Transverse colon (tissue), 4 donors: ENCODE results near the gene DBNDD1.

Source experiments
- POLR2A ChIP-seq: fragments of 450-650 bp; IDR thresholded peaks from one replicate; pipeline ENCODE4 v1.6.1; 2016; ENCODE audit warnings: antibody characterized with exemption, mild to moderate bottlenecking, moderate library complexity
- POLR2AphosphoS5 ChIP-seq, 3 donors: sonication (generic); formaldehyde crosslinking; IDR thresholded peaks; one replicate each; pipeline ENCODE4 v1.6.1; 2016; ENCODE audit warnings: antibody characterized with exemption in 3 of 3
- TF ChIP-seq, protein P1 (sequence below), 5 experiments: fragments of 200-600 bp in 3 of 5; fragments of 450-650 bp in 2 of 5; sonication (generic) in 3 of 5; IDR thresholded peaks; 1 replicate in 2 of 5; 2 replicates in 3 of 5; pipeline ENCODE4 v1.5.1; 2016 to 2017; ENCODE audit warnings: antibody characterized with exemption in 5 of 5, inconsistent platforms in 3 of 5, mild to moderate bottlenecking in 2 of 5, moderate library complexity in 1 of 5

GRCh38 chr16:89987169-89987568, 32.1 kb downstream of the DBNDD1 start:
- TF ChIP-seq POLR2A (no peak), POLR2AphosphoS5 (IDR thresholded peaks at IDR 0.05) (no peak)
- TF ChIP-seq, protein P1, sequence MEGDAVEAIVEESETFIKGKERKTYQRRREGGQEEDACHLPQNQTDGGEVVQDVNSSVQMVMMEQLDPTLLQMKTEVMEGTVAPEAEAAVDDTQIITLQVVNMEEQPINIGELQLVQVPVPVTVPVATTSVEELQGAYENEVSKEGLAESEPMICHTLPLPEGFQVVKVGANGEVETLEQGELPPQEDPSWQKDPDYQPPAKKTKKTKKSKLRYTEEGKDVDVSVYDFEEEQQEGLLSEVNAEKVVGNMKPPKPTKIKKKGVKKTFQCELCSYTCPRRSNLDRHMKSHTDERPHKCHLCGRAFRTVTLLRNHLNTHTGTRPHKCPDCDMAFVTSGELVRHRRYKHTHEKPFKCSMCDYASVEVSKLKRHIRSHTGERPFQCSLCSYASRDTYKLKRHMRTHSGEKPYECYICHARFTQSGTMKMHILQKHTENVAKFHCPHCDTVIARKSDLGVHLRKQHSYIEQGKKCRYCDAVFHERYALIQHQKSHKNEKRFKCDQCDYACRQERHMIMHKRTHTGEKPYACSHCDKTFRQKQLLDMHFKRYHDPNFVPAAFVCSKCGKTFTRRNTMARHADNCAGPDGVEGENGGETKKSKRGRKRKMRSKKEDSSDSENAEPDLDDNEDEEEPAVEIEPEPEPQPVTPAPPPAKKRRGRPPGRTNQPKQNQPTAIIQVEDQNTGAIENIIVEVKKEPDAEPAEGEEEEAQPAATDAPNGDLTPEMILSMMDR (IDR thresholded peaks at IDR 0.05), result no peak
